Sigmoid colon (tissue), 4 donors: ENCODE results near the gene HOXA10.

Source experiments
- EP300 ChIP-seq, 4 donors: sonication (generic); formaldehyde crosslinking; IDR thresholded peaks; one replicate each; pipeline ENCODE4 v1.6.1; 2017; ENCODE audit warnings: antibody characterized with exemption in 4 of 4
- POLR2AphosphoS5 ChIP-seq, 4 donors: sonication (generic); formaldehyde crosslinking; IDR thresholded peaks; one replicate each; pipeline ENCODE4 v1.6.1; 2017; ENCODE audit warnings: antibody characterized with exemption in 4 of 4
- TF ChIP-seq, protein P1 (sequence below), 4 experiments: fragments of 450-650 bp in 3 of 4; fragments of 200-600 bp in 1 of 4; IDR thresholded peaks; one replicate each; pipeline ENCODE4 v1.5.1; 2016 to 2019; ENCODE audit warnings: antibody characterized with exemption in 4 of 4, mild to moderate bottlenecking in 3 of 4, moderate library complexity in 2 of 4

DNA sequence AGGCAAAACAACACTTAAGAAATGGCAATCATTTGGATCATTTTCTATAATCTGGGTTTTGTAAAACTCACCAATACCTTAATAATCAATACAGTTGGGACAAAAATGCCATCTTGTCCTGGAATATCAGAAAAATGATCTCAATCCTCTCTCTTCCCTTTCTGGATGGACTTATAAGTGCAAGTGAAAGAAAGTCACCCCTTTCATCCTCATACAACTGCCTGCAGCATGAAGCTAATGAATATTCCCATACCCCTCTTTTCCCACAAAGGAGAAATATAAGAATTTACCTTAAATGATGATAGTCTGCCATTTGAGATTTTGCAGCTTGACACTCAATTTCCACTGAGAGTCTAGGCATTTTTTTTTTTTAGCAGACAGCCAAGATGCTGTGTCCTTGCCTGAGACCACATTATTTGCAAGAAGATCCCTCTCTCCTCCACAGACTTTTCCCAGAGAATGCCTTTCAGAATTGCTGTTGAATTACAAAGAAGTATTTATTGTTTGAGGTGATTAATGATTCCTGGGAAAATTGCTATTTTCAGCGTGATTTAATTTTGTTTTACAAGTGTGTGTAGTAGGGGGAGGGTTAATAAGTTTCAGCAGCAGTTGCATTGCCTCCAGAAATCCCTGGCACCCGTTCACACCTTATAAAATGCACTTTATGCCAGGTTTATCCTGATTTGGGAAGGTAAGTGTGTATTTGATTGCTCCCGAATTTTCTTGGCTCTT is 47.4 kb downstream of the HOXA10 start:
- TF ChIP-seq, protein P1, sequence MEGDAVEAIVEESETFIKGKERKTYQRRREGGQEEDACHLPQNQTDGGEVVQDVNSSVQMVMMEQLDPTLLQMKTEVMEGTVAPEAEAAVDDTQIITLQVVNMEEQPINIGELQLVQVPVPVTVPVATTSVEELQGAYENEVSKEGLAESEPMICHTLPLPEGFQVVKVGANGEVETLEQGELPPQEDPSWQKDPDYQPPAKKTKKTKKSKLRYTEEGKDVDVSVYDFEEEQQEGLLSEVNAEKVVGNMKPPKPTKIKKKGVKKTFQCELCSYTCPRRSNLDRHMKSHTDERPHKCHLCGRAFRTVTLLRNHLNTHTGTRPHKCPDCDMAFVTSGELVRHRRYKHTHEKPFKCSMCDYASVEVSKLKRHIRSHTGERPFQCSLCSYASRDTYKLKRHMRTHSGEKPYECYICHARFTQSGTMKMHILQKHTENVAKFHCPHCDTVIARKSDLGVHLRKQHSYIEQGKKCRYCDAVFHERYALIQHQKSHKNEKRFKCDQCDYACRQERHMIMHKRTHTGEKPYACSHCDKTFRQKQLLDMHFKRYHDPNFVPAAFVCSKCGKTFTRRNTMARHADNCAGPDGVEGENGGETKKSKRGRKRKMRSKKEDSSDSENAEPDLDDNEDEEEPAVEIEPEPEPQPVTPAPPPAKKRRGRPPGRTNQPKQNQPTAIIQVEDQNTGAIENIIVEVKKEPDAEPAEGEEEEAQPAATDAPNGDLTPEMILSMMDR (IDR thresholded peaks at IDR 0.05): no peak
- TF ChIP-seq EP300 (IDR thresholded peaks at IDR 0.05) (no peak), POLR2AphosphoS5 (IDR thresholded peaks at IDR 0.05) (no peak)
